BE2C (cell line): Measurements from ENCODE around the gene PDP2.
"Not testable (repeated sequence)": the region's sequence is repeated elsewhere in the genome, so short reads cannot be mapped to it uniquely, and the experiment has no call there.

Source experiments
- DNase-seq: peaks from one replicate; pipeline ENCODE4 v3.0.0-alpha.2; 2020
- H3K27me3 ChIP-seq: fragments of 250-450 bp; sonication (Bioruptor Pico); 2 replicates; pipeline ENCODE4 v1.5.1; 2020; ENCODE audit warnings: mild to moderate bottlenecking
- H3K36me3 ChIP-seq: fragments of 250-450 bp; sonication (Bioruptor Pico); 2 replicates; pipeline ENCODE4 v1.5.1; 2020; ENCODE audit warnings: mild to moderate bottlenecking
- H3K4me1 ChIP-seq: fragments of 250-450 bp; sonication (Bioruptor Pico); 2 replicates; pipeline ENCODE4 v1.5.1; 2020
- H3K4me3 ChIP-seq: 2 replicates; pipeline ENCODE4 v1.5.1; 2011; ENCODE audit warnings: low read depth, low read length
- H3K9me3 ChIP-seq: fragments of 250-450 bp; sonication (Bioruptor Pico); 2 replicates; pipeline ENCODE4 v1.5.1; 2020
- TF ChIP-seq, protein P1 (sequence below): IDR thresholded peaks from 2 replicates; pipeline ENCODE4 v1.5.1; 2012; ENCODE audit warnings: mild to moderate bottlenecking, low read depth, low read length

PDP2 gene

DNA sequence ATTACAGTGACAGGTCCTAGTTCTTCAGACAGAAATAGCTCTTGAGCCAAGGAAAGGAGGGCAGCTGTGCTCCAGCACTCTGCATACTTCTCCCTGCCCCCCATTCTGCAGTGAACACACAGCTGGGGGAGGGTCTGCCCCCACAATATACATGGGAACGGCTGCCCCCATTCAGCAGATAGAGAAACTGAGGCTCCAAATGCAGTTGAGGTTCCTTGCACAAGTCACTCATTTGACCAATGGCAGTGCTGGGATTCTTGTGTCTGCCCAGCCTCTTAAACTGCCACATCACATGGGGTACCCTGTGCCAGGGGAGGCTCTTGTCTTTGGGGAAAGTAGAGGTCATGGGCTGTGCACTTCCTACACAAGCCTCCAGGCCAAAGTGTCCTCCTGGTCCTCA is 10.9 kb upstream of the PDP2 start:
- H3K36me3 ChIP-seq = no peaks in the 10 kb centered on the region
- no peak for DNase-seq
- H3K4me1 ChIP-seq = peaks cover 4% of the 10 kb centered on the region; the same call in 1 of the 2 replicates
- no peaks in the 10 kb centered on the region for H3K27me3 ChIP-seq
- TF ChIP-seq, protein P1, sequence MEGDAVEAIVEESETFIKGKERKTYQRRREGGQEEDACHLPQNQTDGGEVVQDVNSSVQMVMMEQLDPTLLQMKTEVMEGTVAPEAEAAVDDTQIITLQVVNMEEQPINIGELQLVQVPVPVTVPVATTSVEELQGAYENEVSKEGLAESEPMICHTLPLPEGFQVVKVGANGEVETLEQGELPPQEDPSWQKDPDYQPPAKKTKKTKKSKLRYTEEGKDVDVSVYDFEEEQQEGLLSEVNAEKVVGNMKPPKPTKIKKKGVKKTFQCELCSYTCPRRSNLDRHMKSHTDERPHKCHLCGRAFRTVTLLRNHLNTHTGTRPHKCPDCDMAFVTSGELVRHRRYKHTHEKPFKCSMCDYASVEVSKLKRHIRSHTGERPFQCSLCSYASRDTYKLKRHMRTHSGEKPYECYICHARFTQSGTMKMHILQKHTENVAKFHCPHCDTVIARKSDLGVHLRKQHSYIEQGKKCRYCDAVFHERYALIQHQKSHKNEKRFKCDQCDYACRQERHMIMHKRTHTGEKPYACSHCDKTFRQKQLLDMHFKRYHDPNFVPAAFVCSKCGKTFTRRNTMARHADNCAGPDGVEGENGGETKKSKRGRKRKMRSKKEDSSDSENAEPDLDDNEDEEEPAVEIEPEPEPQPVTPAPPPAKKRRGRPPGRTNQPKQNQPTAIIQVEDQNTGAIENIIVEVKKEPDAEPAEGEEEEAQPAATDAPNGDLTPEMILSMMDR = no peak
- no peaks in the 10 kb centered on the region for H3K9me3 ChIP-seq
- H3K4me3 ChIP-seq = no peak overlapping the region

DNA sequence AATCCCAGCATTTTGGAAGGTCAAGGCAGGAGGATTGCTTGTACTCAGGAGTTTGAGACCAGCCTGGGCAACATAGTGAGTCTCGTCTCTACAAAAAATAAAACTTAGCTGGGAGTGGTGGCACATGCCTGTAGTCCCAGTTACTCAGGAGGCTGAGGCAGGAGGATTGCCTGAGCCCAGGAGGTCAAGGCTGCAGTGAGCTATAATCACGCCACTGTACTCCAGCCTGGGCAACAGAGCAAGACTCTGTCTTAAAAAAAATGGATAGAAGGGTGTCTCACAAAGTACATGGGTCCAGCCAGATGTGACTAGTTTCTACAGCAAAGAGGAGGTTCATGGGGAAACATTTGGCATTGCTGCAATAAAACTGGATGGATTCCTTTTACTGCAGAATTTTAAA is 9.0 kb upstream of the PDP2 start:
- not testable (repeated sequence) for H3K4me1 ChIP-seq, DNase-seq, H3K9me3 ChIP-seq, H3K36me3 ChIP-seq, H3K4me3 ChIP-seq, H3K27me3 ChIP-seq

DNA sequence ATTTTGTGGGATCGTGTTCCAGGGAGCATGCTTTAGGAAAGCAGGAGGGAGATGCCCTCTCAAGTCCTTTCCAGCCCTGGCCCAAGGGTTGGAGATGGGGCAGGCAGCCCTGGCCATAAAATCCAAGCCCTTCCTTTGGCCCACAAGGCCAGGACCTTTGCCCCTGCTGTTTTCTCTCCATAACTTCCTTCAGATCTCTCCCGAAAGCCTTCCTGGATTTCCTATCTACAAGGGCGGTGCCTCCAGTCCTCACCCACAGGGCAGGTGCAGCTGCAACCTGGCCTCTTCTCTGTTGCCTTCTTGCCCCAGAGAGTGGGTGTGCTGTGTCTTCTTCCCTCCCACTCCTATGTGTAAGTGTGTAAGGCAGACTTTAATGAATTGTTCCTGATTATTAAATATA is 8.5 kb upstream of the PDP2 start:
- no peaks in the 10 kb centered on the region for H3K27me3 ChIP-seq
- no peak for DNase-seq
- TF ChIP-seq, protein P1 = no peak
- H3K36me3 ChIP-seq = no peaks in the 10 kb centered on the region
- peaks cover 4% of the 10 kb centered on the region; the same call in 1 of the 2 replicates for H3K4me1 ChIP-seq
- no peak overlapping the region for H3K4me3 ChIP-seq
- no peaks in the 10 kb centered on the region for H3K9me3 ChIP-seq

DNA sequence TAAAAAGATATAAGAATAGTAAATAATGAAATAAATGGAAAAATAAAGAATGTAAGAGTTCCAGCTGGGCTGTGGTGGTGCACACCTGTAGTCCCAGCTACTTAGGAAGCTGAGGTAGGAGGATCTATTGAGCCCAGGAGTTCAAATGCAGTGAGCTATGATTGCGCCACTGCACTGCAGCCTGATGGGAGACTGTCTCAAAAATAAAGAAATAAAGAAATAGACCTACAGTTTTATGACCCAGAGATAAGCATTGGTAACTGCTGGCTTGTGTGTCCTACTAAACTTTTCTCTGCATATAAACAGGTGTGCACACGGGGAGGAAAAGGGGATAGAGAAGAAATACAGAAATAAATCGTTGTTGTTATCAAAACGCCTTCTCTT is 7.8 kb upstream of the PDP2 start:
- H3K4me3 ChIP-seq = peak overlapping the region; percentile 30; the same call in 1 of the 2 replicates
- DNase-seq = no peak
- peaks cover 4% of the 10 kb centered on the region; the same call in 1 of the 2 replicates for H3K4me1 ChIP-seq

DNA sequence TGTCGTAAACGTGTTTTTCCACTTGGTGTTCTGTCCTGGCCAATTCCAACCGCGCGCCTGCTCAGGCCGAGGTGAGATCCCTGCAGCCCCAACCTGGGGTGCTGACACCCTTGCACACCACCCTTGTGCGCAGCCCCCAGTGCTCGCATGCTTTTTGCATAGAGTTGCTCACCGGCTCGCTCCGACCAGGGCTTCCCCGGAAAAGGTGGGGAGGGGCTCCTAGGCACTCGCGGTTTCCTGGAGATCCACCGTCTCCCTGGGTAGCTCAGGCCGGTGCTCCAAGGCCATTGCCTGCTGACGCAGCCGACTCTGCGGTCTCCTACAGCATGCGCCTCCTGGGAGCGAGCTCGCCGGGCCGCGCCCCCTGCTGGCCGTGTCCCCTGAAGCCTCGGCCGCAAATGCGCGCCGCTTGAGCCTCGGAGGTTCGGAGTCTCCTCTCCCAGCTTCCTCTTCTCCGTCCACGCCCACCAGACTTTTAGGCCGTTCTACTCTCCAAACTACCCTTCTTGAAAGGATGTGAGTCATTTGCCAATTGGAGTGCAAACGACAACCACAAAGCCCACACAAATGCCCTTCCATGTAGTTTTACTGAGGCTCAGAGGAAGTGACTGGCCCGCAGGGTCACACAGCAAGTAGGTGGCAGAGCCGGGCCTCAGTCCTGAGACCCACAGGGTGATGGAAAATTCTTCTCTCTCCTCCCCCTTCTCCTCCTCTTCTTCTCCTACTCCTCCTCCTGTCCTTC is 7.2 kb upstream of the PDP2 start:
- Histone ChIP-seq H3K4me1 (peaks cover 4% of the 10 kb centered on the region; the same call in 1 of the 2 replicates), H3K36me3 (no peaks in the 10 kb centered on the region), H3K27me3 (no peaks in the 10 kb centered on the region), H3K9me3 (no peaks in the 10 kb centered on the region), H3K4me3 (peak overlapping the region; percentile 30)
- peak; percentile 92 for DNase-seq
- TF ChIP-seq, protein P1 = peak; percentile 91

More for the DNA sequence above, 7.8 kb upstream of the PDP2 start:
- no peaks in the 10 kb centered on the region for H3K9me3 ChIP-seq
- TF ChIP-seq, protein P1 = no peak
- H3K36me3 ChIP-seq = no peaks in the 10 kb centered on the region
- no peaks in the 10 kb centered on the region for H3K27me3 ChIP-seq

DNA sequence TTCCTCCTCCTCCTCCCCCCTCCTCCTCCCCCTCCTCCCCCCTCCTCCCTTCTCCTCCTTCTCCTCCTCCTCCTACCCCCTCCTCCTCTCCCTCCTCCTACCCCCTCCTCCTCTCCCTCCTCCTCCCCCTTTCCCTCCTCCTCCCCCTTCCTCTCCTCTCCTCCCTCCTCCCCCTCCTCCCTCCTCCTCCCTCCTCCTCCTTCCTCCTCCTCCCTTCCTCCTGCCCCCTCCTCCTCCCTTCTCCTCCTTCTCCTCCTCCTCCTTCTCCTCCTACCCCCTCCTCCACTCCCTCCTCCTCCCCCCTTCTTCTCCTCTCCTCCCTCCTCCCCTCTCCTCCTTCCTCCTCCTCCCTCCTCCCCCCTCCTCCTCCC is 6.6 kb upstream of the PDP2 start:
- Histone ChIP-seq H3K4me1 (peaks cover 4% of the 10 kb centered on the region; the same call in 1 of the 2 replicates), H3K27me3 (no peaks in the 10 kb centered on the region), H3K36me3 (no peaks in the 10 kb centered on the region), H3K4me3 (no peak overlapping the region), H3K9me3 (no peaks in the 10 kb centered on the region)
- TF ChIP-seq, protein P1 = no peak
- no peak for DNase-seq
